Sigmoid colon (tissue), 4 donors: Measurements from ENCODE around the gene VASP.

ENCODE experiments used
- EP300 ChIP-seq, 4 donors: sonication (generic); formaldehyde crosslinking; IDR thresholded peaks; one replicate each; pipeline ENCODE4 v1.6.1; 2017; ENCODE audit warnings: antibody characterized with exemption in 4 of 4
- POLR2AphosphoS5 ChIP-seq, 4 donors: sonication (generic); formaldehyde crosslinking; IDR thresholded peaks; one replicate each; pipeline ENCODE4 v1.6.1; 2017; ENCODE audit warnings: antibody characterized with exemption in 4 of 4
- TF ChIP-seq, protein P1 (sequence below), 4 experiments: fragments of 450-650 bp in 3 of 4; fragments of 200-600 bp in 1 of 4; IDR thresholded peaks; one replicate each; pipeline ENCODE4 v1.5.1; 2016 to 2019; ENCODE audit warnings: antibody characterized with exemption in 4 of 4, mild to moderate bottlenecking in 3 of 4, moderate library complexity in 2 of 4

DNA sequence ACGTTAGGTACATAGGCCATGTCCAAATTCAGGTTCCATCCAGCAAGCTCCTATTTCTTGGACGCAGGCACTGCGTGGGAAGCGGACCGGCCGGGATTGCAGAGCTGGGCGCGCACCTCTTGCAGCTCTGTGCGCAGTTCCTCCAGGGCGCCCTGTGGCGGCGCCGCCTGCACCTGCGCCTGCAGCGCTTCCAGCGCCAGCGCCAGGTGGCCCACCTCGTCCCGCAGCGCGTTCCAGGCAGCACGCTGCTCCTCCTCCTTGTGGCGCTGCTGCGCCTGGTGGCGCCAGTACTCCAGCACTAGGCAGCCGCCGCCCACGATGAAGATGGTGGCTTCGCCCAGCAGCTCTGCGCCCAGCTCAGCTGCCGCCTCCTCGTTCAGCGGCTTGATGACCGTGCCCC is 46.2 kb downstream of the VASP start:
- TF ChIP-seq EP300 (IDR thresholded peaks at IDR 0.05) = no peak
- TF ChIP-seq POLR2AphosphoS5 (IDR thresholded peaks at IDR 0.05) = no peak
- TF ChIP-seq, protein P1, sequence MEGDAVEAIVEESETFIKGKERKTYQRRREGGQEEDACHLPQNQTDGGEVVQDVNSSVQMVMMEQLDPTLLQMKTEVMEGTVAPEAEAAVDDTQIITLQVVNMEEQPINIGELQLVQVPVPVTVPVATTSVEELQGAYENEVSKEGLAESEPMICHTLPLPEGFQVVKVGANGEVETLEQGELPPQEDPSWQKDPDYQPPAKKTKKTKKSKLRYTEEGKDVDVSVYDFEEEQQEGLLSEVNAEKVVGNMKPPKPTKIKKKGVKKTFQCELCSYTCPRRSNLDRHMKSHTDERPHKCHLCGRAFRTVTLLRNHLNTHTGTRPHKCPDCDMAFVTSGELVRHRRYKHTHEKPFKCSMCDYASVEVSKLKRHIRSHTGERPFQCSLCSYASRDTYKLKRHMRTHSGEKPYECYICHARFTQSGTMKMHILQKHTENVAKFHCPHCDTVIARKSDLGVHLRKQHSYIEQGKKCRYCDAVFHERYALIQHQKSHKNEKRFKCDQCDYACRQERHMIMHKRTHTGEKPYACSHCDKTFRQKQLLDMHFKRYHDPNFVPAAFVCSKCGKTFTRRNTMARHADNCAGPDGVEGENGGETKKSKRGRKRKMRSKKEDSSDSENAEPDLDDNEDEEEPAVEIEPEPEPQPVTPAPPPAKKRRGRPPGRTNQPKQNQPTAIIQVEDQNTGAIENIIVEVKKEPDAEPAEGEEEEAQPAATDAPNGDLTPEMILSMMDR (IDR thresholded peaks at IDR 0.05) = no peak
